ENCODE measurements around the gene HOXB8. TPM values are rescaled to one million over a fixed set of nuclear protein-coding genes. Genes with fewer than 3 reads are reported as not detected.

The HOXB8 gene
- total RNA-seq, 1 experiment from 2014 or later = 45.9 TPM

DNA sequence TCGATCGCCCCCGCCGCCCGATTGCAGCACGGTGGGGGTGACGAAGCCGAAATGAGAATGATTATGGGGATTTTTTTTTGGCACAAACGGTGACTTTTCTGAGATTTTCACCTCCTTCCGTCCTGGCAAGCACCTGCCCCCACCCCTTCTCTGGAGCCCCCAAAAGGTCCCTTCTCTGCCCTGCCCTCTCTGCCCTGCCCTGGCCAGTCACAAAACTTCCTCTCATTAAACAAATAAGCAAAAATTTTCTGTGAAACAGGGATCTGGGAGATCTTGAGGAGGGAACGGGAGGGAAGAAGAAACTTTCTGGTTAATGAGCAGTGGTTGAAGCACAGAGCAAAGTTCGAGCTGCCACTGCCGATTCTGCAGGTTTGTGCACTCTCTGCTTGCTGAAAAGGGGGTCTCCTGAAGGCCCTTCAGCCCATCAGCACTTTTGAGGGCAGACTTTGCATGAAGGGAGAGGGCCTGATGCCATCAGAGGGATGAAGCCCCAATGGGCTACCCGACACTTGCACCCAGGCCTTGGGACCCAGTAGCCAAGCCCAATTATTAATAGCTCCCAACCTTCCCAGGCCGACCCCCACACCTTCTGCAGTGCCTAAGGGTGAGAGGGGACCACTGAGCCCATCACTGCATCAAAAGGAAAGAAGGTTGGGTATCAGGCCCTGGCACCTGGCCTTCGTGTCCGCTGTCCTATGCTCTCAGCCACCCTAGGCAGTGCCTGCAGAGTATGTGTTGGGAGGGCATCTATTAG, 1.0 kb upstream of the HOXB8 start:
- TF ChIP-seq, protein P1, sequence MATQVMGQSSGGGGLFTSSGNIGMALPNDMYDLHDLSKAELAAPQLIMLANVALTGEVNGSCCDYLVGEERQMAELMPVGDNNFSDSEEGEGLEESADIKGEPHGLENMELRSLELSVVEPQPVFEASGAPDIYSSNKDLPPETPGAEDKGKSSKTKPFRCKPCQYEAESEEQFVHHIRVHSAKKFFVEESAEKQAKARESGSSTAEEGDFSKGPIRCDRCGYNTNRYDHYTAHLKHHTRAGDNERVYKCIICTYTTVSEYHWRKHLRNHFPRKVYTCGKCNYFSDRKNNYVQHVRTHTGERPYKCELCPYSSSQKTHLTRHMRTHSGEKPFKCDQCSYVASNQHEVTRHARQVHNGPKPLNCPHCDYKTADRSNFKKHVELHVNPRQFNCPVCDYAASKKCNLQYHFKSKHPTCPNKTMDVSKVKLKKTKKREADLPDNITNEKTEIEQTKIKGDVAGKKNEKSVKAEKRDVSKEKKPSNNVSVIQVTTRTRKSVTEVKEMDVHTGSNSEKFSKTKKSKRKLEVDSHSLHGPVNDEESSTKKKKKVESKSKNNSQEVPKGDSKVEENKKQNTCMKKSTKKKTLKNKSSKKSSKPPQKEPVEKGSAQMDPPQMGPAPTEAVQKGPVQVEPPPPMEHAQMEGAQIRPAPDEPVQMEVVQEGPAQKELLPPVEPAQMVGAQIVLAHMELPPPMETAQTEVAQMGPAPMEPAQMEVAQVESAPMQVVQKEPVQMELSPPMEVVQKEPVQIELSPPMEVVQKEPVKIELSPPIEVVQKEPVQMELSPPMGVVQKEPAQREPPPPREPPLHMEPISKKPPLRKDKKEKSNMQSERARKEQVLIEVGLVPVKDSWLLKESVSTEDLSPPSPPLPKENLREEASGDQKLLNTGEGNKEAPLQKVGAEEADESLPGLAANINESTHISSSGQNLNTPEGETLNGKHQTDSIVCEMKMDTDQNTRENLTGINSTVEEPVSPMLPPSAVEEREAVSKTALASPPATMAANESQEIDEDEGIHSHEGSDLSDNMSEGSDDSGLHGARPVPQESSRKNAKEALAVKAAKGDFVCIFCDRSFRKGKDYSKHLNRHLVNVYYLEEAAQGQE (IDR thresholded peaks at IDR 0.05; ENCODE audit: insufficient read depth in 1 of 2, low read depth in 2 of 2, low read length in 1 of 2) = no peak
- TF ChIP-seq TCF7L2 (IDR thresholded peaks at IDR 0.05; ENCODE audit: low read depth, low read length) (peak; percentile 83), SIN3A (IDR thresholded peaks at IDR 0.05; ENCODE audit: borderline replicate concordance, insufficient read depth, low read depth, low read length) (0 out of 2 replicates have a peak, but pooled peaks have one; percentile 16), POLR2AphosphoS5 (IDR thresholded peaks at IDR 0.05; ENCODE audit: low read depth, low read length) (no peak; the same call in 1 of the 2 replicates)
- TF ChIP-seq, protein P2, sequence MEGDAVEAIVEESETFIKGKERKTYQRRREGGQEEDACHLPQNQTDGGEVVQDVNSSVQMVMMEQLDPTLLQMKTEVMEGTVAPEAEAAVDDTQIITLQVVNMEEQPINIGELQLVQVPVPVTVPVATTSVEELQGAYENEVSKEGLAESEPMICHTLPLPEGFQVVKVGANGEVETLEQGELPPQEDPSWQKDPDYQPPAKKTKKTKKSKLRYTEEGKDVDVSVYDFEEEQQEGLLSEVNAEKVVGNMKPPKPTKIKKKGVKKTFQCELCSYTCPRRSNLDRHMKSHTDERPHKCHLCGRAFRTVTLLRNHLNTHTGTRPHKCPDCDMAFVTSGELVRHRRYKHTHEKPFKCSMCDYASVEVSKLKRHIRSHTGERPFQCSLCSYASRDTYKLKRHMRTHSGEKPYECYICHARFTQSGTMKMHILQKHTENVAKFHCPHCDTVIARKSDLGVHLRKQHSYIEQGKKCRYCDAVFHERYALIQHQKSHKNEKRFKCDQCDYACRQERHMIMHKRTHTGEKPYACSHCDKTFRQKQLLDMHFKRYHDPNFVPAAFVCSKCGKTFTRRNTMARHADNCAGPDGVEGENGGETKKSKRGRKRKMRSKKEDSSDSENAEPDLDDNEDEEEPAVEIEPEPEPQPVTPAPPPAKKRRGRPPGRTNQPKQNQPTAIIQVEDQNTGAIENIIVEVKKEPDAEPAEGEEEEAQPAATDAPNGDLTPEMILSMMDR (IDR thresholded peaks at IDR 0.05) = no peak
- peaks cover 47% of the 10 kb centered on the region for H3K4me1 ChIP-seq (ENCODE audit: control insufficient read depth, insufficient read depth, low read length)
- POLR2A ChIA-PET = interaction anchor here (0.5 to 2.4 kb wide), 8 partner anchors 9 to 352 kb away, joined by 3 to 13 read pairs (median 4); partner anchors contain the start of gene HOXB6
- CTCF ChIA-PET = interaction anchor here (1.4 to 1.9 kb wide), 3 partner anchors 17 to 280 kb away, joined by 3 to 8 read pairs (median 3); no protein-coding TSS in a partner anchor
- no peaks in the 10 kb centered on the region for H3K9me3 ChIP-seq (ENCODE audit: control insufficient read depth, insufficient read depth, low read depth, low read length)
- DNase-seq (ENCODE audit: low read depth, low spot score) = no peak
- H3K27ac ChIP-seq (ENCODE audit: low read length) = peak overlapping the region; percentile 99
- no TSS peak for BruUV-seq (replicated peaks)
- intact Hi-C loops (cut with micrococcal nuclease; ENCODE audit: unreplicated experiment) (loop anchor here (5.0 to 10.0 kb wide), 2 partner anchors 354 to 591 kb away; no protein-coding TSS in a partner anchor), in situ Hi-C loops (cut with HindIII; ENCODE audit: low pct_unique_long_range_greater_than_20kb, low sequenced_read_pairs) (loop anchor here (5.0 kb wide), 1 partner anchor 59 kb away; no protein-coding TSS in a partner anchor)
- H3K4me3 ChIP-seq (ENCODE audit: low read depth in 2 of 2, low read length in 2 of 2) = peak overlapping the region; percentile 68 to 71
- H3K36me3 ChIP-seq (ENCODE audit: control insufficient read depth, insufficient read depth, low read length) = no peaks in the 10 kb centered on the region; the same call in 1 of the 2 replicates
- 0 out of 2 replicates have a peak, but pooled peaks have one; percentile 5 for ATAC-seq
- no peaks in the 10 kb centered on the region for H3K27me3 ChIP-seq (ENCODE audit: control insufficient read depth, insufficient read depth, low read length)

DNA sequence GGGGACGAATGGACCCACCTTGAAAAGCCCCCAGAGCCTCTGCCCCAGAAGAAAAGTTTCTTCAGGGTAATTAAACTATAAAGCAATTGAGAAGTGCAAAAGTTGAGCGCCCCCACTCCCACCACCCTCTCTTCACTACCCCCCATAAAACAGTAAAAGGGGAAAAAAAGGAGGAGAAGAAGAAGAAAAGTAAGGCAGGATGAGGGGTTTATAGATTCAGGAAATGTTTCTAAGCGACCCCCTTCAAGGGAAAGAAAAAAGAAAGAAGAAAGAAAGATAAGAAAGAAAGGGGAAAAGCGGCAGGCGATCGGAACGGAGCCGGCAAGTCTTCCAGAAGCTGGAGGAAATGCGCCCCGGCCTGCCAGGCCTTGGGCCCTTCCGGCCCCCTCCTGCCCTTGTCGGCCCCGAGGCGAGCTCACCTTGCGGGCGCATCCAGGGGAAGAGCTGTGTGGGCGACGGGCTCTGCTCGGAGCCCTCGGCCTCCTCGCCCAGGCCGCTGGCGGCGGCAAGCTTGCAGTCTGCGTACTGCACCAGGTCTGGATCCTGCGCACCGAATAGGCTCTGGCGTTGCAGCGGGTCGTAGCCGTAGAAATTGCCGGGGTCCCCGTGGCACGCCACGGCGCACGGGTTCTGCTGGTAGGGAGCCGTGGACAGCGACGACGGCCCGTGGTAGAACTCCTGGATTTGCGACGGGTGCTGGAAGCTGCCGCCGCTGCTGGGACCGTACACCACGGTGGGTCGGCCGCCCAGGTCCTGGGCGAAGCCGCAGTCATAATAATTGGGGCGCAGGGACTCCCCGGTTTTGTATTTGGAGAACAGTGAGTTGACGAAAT, 1.0 kb downstream of the HOXB8 start:
- Histone ChIP-seq H3K4me1 (ENCODE audit: control insufficient read depth, insufficient read depth, low read length) (peaks cover 43% of the 10 kb centered on the region), H3K36me3 (ENCODE audit: control insufficient read depth, insufficient read depth, low read length) (no peaks in the 10 kb centered on the region; the same call in 1 of the 2 replicates), H3K27me3 (ENCODE audit: control insufficient read depth, insufficient read depth, low read length) (no peaks in the 10 kb centered on the region), H3K9me3 (ENCODE audit: control insufficient read depth, insufficient read depth, low read depth, low read length) (no peaks in the 10 kb centered on the region), H3K27ac (ENCODE audit: low read length) (peak overlapping the region; percentile 99), H3K4me3 (ENCODE audit: low read depth in 2 of 2, low read length in 2 of 2) (peak overlapping the region; percentile 68 to 71)
- intact Hi-C loops (cut with micrococcal nuclease; ENCODE audit: unreplicated experiment) = loop anchor here (10.0 kb wide), 1 partner anchor 589 kb away; no protein-coding TSS in a partner anchor
- CTCF ChIA-PET = interaction anchor here (0.6 to 0.9 kb wide), 4 partner anchors 23 to 476 kb away, joined by 5 to 8 read pairs (median 6); no protein-coding TSS in a partner anchor
- no peak for ATAC-seq
- TF ChIP-seq SIN3A (IDR thresholded peaks at IDR 0.05; ENCODE audit: borderline replicate concordance, insufficient read depth, low read depth, low read length) (peak; percentile 70; the same call in 1 of the 2 replicates), POLR2AphosphoS5 (IDR thresholded peaks at IDR 0.05; ENCODE audit: low read depth, low read length) (peak; percentile 71), TCF7L2 (IDR thresholded peaks at IDR 0.05; ENCODE audit: low read depth, low read length) (peak; percentile 41; the same call in 1 of the 2 replicates)
- TF ChIP-seq, protein P1 (IDR thresholded peaks at IDR 0.05; ENCODE audit: insufficient read depth in 1 of 2, low read depth in 2 of 2, low read length in 1 of 2) = 0 out of 4 replicates have a peak, but pooled peaks of 1 of the 2 experiments have one; percentile 56
- TF ChIP-seq, protein P2 (IDR thresholded peaks at IDR 0.05) = no peak
- POLR2A ChIA-PET = interaction anchor here (0.6 to 2.4 kb wide), 6 partner anchors 8 to 34 kb away, joined by 3 to 13 read pairs (median 6); partner anchors contain the start of gene HOXB6
- BruUV-seq (replicated peaks) = no TSS peak
- in situ Hi-C loops (cut with HindIII; ENCODE audit: low pct_unique_long_range_greater_than_20kb, low sequenced_read_pairs) = no loop called here
- DNase-seq (ENCODE audit: low read depth, low spot score) = no peak
